GM12872 (cell line): ENCODE data around the gene TRMT11.

Source experiments
- TF ChIP-seq, protein P1 (sequence below): IDR thresholded peaks from 3 replicates; pipeline ENCODE4 v1.5.1; 2011; ENCODE audit warnings: low read depth, mild to moderate bottlenecking, low read length, moderate library complexity; ENCODE audit not compliant: insufficient read depth

TRMT11 gene

DNA sequence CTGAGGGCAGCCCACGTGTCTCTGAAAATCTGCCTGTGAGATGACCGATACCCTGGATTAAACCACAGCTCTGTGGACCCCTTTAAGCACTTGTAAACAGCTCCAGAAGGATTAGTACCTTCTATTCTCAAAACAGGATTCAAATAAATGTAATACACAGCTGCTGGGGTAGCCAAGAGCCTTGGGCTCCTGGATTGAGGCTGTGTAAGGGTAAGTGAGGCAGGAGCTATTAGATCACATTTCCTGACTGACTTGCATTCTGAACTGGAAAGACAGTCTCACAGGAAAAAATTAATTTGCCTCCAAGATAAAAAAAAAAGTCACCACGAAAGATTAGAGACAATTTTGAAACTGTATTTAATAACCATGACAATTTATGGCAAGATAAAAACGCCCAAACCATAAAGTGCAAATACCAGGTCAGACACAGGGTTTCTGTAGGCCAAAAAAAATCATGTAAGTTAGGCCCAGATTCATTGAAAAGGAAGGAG lies 78.0 kb downstream of the TRMT11 start:
- TF ChIP-seq, protein P1, sequence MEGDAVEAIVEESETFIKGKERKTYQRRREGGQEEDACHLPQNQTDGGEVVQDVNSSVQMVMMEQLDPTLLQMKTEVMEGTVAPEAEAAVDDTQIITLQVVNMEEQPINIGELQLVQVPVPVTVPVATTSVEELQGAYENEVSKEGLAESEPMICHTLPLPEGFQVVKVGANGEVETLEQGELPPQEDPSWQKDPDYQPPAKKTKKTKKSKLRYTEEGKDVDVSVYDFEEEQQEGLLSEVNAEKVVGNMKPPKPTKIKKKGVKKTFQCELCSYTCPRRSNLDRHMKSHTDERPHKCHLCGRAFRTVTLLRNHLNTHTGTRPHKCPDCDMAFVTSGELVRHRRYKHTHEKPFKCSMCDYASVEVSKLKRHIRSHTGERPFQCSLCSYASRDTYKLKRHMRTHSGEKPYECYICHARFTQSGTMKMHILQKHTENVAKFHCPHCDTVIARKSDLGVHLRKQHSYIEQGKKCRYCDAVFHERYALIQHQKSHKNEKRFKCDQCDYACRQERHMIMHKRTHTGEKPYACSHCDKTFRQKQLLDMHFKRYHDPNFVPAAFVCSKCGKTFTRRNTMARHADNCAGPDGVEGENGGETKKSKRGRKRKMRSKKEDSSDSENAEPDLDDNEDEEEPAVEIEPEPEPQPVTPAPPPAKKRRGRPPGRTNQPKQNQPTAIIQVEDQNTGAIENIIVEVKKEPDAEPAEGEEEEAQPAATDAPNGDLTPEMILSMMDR: no peak

DNA sequence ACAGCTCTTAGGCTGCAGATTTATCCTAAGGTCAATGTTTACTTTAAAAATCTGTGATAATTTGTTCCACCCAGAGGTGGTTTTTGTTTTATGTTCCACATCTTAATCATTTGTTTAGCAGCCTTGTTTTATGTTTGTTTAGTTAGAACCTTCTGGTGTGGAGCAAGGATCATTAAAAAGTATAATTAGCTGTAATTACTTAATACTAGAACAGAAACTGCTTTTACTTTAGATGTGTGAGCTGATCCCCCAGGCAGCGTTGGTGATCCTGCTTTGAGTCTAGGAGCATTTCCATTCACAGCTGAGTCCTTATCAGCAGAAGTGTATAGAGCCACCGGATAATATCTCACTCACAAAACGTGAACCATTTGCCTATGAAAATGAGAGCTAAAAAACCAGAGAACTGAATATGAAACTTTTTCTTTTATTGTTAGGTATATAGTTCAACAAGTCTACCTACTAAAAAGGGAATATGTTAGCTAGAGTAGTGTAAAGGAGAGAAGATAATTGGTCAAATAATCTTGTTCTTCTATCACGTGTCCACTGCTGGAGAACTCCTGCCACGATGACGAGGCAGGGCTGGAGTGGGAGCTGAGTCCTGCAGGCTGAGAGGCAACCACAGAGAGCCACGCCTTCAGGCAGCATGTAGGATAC lies 78.5 kb downstream of the TRMT11 start:
- TF ChIP-seq, protein P1: no peak

DNA sequence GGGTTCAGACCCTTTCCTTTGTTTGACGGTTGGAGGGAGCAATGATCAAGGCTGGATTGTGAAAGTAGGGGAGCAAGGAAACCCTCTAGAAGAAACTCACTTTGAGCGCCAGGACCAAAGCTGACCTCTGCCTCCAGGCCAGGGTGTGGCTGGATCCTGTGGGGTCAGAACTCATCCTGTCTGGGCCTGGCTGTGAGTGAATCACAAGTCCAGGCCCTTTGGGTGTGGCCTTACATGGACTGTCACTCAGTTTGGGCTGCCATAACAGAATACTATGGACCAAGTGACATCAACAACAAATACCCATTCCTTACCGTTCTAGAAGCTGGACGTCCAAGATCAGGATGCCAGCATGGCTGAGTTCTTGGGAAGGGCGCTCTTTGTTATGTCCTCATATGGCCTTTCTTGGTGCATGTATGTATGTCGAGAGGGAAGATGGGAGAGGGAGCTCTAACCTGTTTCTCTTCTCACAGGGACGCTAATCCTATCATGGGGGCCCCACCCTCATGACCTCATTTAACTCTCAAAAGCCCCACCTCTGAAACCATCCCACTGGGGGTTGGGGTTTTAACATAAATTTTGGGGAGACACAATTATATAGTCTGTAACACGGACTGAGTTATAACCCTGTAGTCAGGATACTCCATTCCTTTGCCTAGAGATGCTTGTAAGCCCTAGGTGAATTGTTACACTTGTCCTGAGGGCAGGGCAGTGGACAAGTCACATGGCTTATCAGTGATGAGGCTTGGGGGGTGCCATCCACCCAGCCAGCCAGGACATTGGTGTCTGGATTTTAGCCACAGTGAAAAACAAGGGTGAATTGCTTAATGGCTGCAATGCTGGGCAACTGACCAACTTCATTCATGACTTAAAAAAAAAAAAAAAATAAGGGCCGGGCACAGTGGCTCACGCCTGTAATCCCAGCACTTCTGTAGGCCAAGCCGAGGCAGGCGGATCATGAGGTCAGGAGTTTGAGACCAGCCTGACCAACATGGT lies 80.0 kb downstream of the TRMT11 start:
- TF ChIP-seq, protein P1: no peak

DNA sequence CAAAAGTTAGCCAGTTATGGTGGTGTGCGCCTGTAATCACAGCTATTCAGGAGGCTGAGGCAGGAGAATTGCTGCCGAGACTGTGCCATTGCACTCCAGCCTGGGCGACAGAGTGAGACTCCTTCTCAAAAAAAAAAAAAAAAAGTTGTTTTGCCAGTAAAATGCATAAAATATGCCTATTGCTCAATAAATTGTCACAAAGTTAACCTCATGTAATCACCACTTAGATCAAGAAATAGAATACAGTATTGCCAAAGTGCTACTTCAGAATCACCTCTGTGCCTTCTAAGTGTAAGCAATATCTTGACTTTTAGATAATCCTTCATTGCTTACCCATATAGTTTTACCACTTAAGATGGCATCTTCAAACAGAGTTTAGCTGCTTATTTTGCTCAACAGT lies 80.7 kb downstream of the TRMT11 start:
- TF ChIP-seq, protein P1: no peak

DNA sequence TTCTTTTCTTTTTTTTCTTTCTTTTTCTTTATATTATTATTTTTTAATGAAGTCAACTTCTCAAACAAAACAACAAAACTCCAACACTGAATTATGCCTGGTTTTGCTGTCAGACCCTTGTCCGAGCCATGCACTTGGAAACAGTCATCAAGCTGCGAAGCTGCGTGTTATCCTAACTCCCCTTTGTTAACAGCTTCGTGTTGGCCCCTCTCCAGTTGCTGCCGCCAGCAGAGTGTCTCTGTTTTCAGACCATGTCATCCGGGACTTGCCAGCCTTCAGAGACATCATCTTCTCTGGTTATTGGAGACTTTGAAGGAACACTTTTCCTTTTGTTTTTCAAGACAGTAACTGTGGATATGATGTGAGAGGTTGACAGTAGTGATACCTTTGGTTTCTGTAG lies 83.1 kb downstream of the TRMT11 start:
- TF ChIP-seq, protein P1: no peak

DNA sequence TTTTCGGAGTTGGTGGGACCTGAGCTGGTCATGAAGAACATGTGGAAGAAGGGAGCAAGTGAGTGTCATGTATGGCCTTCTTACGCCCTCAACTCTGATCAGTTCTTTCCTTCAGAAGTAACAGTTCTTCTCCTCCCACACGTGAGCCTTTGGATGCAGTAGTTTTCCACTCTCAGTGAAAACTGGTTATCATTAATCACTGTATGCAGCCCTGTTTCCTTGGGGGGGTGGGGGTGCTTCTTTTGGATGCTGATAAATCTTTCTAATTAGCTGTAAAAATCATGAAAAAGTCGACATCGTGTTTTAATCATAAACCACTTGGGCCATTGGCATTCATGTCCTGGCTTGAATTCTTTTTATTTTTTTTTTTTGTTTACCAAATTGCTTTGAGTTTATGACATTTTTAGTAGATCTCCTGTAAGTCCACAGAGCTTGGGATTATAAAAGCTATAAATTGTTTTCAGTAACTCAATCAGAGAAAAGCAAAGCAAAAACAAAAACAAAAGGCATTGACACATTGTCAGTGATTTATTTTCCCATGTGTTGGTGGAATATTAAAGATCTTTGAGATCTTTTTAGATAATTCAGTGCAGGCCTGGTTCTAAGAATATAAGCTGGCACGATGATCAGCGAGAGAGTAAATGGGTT lies 84.8 kb downstream of the TRMT11 start:
- TF ChIP-seq, protein P1: no peak

DNA sequence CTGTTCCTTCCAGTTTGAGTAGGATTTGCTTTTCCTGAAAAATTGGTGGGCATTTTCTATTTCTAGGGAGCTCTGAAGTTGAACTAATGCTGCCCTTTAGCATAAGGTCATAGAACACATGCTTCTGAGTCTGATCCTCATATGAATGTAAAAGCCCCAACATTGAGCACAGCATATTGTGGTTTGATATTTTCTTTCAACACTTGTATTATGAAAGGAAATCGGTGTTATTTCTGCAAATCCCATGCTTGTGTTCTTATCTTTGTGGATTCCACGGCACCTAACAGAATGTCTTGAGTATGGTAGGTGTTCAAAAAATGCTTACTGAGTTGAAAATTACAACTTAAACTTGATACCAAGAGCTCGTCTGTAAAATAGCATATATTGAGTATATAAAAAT lies 85.8 kb downstream of the TRMT11 start:
- TF ChIP-seq, protein P1: no peak
